Uterus (tissue), 2 donors: ENCODE data around the gene OR52K1.

Source experiments
- POLR2A ChIP-seq, 2 donors: fragments of 450-650 bp; IDR thresholded peaks; one replicate each; pipeline ENCODE4 v1.6.1; 2016; ENCODE audit warnings: antibody characterized with exemption in 2 of 2, mild to moderate bottlenecking in 1 of 2, moderate library complexity in 1 of 2
- TF ChIP-seq, protein P1 (sequence below), 4 experiments: fragments of 200-600 bp in 2 of 4; fragments of 450-650 bp in 2 of 4; sonication (generic) in 2 of 4; IDR thresholded peaks; one replicate each; pipeline ENCODE4 v1.5.1; 2016 to 2019; ENCODE audit warnings: antibody characterized with exemption in 4 of 4, mild to moderate bottlenecking in 2 of 4, moderate library complexity in 1 of 4

DNA sequence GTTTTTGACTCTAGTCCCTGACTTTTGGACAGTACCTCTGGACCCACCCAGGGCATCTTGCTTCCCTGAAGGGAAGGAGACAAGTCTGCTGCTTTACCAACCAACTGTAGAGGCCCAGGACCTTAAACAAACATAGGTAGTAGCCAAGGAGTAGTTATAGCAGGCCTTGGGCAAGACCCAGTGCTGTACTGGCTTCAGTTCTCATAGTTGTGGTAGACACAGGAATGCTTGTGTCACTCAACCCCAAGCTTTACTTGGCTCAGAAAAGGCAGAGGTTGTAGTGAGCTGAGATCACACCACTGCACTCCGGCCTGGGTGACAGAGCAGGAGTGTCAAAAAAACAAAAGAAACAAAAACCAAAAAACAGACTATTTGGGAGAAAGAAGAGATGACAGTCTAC is 41.2 kb downstream of the OR52K1 start:
- TF ChIP-seq, protein P1, sequence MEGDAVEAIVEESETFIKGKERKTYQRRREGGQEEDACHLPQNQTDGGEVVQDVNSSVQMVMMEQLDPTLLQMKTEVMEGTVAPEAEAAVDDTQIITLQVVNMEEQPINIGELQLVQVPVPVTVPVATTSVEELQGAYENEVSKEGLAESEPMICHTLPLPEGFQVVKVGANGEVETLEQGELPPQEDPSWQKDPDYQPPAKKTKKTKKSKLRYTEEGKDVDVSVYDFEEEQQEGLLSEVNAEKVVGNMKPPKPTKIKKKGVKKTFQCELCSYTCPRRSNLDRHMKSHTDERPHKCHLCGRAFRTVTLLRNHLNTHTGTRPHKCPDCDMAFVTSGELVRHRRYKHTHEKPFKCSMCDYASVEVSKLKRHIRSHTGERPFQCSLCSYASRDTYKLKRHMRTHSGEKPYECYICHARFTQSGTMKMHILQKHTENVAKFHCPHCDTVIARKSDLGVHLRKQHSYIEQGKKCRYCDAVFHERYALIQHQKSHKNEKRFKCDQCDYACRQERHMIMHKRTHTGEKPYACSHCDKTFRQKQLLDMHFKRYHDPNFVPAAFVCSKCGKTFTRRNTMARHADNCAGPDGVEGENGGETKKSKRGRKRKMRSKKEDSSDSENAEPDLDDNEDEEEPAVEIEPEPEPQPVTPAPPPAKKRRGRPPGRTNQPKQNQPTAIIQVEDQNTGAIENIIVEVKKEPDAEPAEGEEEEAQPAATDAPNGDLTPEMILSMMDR (IDR thresholded peaks at IDR 0.05), result no peak
- no peak for TF ChIP-seq POLR2A (IDR thresholded peaks at IDR 0.05)
